Measurements from ENCODE around the gene KIF21A. TPM values are rescaled to one million over a fixed set of nuclear protein-coding genes. Genes with fewer than 3 reads are reported as not detected.

Gene KIF21A
- total and polyA plus RNA-seq, 3 experiments from 2014 or later = 18.8 to 44.6 (median 43.9) TPM

GRCh38 chr12:39287409-39287808 is 155.5 kb downstream of the KIF21A start:
- Mint-ChIP-seq H3K9me3 (no peaks in the 10 kb centered on the region), H3K36me3 (peaks cover 0 to 3% (median 1%) of the 10 kb centered on the region in 3 donors), H3K4me1 (peaks cover 0 to 5% (median 4%) of the 10 kb centered on the region in 3 donors), H3K4me3 (no peak overlapping the region), H3K27me3 (peaks cover 0 to 3% of the 10 kb centered on the region in 2 donors), H3K27ac (no peak overlapping the region)
- ChIA-PET POLR2A (no interaction called here), CTCF (interaction anchor here (2.7 kb wide), 1 partner anchor 14 kb away, joined by 12 read pairs; no protein-coding TSS in a partner anchor)
- H3K4me3 ChIP-seq (ENCODE audit: low read length) = no peak overlapping the region
- no peak for DNase-seq
- H3K27ac ChIP-seq (ENCODE audit: low read depth, low read length) = no peak overlapping the region
- H3K36me3 ChIP-seq (ENCODE audit: insufficient read depth, low read length) = no peaks in the 10 kb centered on the region
- H3K4me1 ChIP-seq (ENCODE audit: insufficient read depth, low read length) = no peaks in the 10 kb centered on the region
- no peaks in the 10 kb centered on the region for H3K9me3 ChIP-seq (ENCODE audit: low read length)
- no peaks in the 10 kb centered on the region for H3K27me3 ChIP-seq (ENCODE audit: insufficient read depth, low read length, poor library complexity, severe bottlenecking)

DNA sequence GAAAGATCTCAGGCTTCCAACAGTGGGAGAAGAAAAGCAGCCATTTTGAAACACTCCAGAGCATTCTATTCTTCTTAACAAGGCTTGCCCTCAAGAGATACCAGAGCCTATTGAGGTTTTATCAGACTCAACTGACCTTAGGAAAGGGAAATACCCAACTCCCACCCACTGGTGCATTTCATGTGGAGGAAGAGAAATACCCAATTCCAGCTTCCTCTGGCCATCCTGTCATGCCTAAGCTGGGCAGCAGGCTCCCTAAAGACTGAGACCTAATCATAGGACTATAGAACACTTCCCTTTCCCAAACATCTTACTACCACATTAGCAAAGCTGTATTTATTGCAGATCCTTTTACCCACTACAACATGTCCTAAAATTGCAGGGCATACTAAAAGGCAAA is 164.5 kb downstream of the KIF21A start:
- Mint-ChIP-seq H3K27ac (no peak overlapping the region), H3K4me1 (no peaks in the 10 kb centered on the region), H3K36me3 (peaks cover 0 to 1% (median 0%) of the 10 kb centered on the region in 3 donors), H3K27me3 (peaks cover 10 to 22% of the 10 kb centered on the region in 2 donors), H3K4me3 (no peak overlapping the region), H3K9me3 (no peaks in the 10 kb centered on the region)
- H3K36me3 ChIP-seq (ENCODE audit: insufficient read depth, low read length) = no peaks in the 10 kb centered on the region
- no peak overlapping the region for H3K27ac ChIP-seq (ENCODE audit: low read depth, low read length)
- H3K9me3 ChIP-seq (ENCODE audit: low read length) = no peaks in the 10 kb centered on the region
- DNase-seq = no peak
- POLR2A ChIA-PET = no interaction called here
- H3K27me3 ChIP-seq (ENCODE audit: insufficient read depth, low read length, poor library complexity, severe bottlenecking) = no peaks in the 10 kb centered on the region
- H3K4me1 ChIP-seq (ENCODE audit: insufficient read depth, low read length) = no peaks in the 10 kb centered on the region
- H3K4me3 ChIP-seq (ENCODE audit: low read length) = no peak overlapping the region
- CTCF ChIA-PET = no interaction called here

DNA sequence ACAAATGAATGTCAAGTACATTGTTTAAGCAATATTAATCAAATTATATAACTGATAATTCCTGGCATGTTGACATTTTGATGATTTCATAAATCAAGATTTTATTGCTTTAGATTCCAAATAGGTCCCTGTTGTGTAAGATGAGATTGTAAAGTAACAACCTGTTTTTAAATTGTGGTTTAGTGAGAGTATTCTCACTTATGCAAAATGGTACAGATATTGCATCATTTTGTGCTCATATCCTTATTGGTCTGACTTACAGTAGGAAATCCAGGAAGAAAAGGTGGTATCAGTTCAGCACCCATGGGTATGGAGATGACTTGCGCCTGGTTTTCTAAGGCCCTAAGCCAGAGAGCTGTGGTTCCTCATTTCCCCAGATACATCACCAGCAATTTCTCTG is 165.5 kb downstream of the KIF21A start:
- H3K4me1 ChIP-seq (ENCODE audit: insufficient read depth, low read length) = no peaks in the 10 kb centered on the region
- ChIA-PET CTCF (no interaction called here), POLR2A (no interaction called here)
- H3K9me3 ChIP-seq (ENCODE audit: low read length) = no peaks in the 10 kb centered on the region
- no peaks in the 10 kb centered on the region for H3K27me3 ChIP-seq (ENCODE audit: insufficient read depth, low read length, poor library complexity, severe bottlenecking)
- H3K4me3 ChIP-seq (ENCODE audit: low read length) = no peak overlapping the region
- peaks cover 0 to 1% (median 0%) of the 10 kb centered on the region in 3 donors for H3K36me3 Mint-ChIP-seq
- H3K4me3 Mint-ChIP-seq = no peak overlapping the region
- H3K27me3 Mint-ChIP-seq = peaks cover 12 to 26% of the 10 kb centered on the region in 2 donors
- no peak for DNase-seq
- H3K27ac ChIP-seq (ENCODE audit: low read depth, low read length) = no peak overlapping the region
- H3K4me1 Mint-ChIP-seq = peaks cover 0 to 2% (median 0%) of the 10 kb centered on the region in 3 donors
- no peaks in the 10 kb centered on the region for H3K9me3 Mint-ChIP-seq
- H3K36me3 ChIP-seq (ENCODE audit: insufficient read depth, low read length) = no peaks in the 10 kb centered on the region
- no peak overlapping the region for H3K27ac Mint-ChIP-seq

DNA sequence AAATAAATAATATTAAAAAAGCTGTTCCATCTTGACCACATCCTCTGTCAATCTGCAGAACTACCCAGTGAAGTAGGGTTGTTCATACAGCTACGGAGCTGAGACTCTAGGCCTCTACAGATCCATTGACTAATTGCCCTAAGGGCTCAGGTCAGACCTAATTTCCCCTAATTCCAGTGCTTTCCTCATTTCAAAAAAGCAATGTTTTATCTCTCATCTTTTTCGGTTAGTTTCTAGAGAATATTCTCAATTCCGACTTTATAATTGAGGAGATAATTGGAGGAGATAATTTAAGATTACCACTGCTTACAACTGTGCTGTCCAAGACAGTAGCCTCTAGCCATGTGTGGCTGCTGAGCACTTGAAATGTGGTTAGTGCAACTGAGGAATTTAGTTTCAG is 167.1 kb downstream of the KIF21A start:
- CTCF ChIA-PET = no interaction called here
- H3K36me3 Mint-ChIP-seq = peaks cover 0 to 1% (median 0%) of the 10 kb centered on the region in 3 donors
- H3K4me3 ChIP-seq (ENCODE audit: low read length) = no peak overlapping the region
- peaks cover 12 to 26% of the 10 kb centered on the region in 2 donors for H3K27me3 Mint-ChIP-seq
- no peaks in the 10 kb centered on the region for H3K27me3 ChIP-seq (ENCODE audit: insufficient read depth, low read length, poor library complexity, severe bottlenecking)
- no peak overlapping the region for H3K27ac ChIP-seq (ENCODE audit: low read depth, low read length)
- H3K27ac Mint-ChIP-seq = no peak overlapping the region
- H3K4me1 Mint-ChIP-seq = peaks cover 0 to 2% (median 0%) of the 10 kb centered on the region in 3 donors
- POLR2A ChIA-PET = no interaction called here
- H3K4me1 ChIP-seq (ENCODE audit: insufficient read depth, low read length) = no peaks in the 10 kb centered on the region
- no peaks in the 10 kb centered on the region for H3K9me3 ChIP-seq (ENCODE audit: low read length)
- H3K9me3 Mint-ChIP-seq = no peaks in the 10 kb centered on the region
- no peak overlapping the region for H3K4me3 Mint-ChIP-seq
- DNase-seq = no peak
- H3K36me3 ChIP-seq (ENCODE audit: insufficient read depth, low read length) = no peaks in the 10 kb centered on the region

DNA sequence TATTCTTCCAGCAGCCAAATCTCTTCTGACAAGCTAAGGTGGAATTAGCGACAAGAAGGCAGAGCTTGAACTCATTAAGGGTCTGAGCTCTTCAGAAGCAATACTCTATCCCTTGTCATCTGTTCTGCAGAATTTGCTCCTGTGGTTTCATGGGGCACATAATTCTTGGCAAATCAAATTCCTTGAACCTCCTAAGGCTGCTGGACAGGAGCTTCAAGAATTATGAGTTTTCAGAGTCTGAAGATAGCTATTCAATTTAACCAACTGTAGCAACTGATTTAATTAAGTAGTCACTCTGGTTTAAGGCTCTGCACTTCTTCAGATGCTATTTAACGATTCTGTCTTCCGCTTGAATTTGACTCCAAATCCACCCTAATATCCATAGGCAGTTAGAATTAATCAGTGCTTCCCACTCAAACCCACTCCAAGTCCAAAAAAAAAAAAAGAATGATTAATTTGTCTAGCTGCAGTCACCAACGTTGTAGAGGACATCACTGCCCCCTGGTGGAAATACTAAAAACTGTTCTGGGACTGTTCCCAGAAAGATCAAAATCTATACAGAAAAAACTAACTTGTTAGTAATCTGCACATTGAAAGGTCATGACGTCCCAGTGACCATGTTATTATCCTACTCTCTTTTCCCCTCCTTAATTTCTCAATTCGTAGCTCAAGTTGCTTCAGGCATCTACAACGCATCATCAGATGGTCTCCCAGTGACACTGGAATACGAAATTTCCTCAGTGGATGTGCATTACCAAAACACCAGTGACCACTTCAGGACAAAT is 169.9 kb downstream of the KIF21A start:
- no peaks in the 10 kb centered on the region for H3K4me1 ChIP-seq (ENCODE audit: insufficient read depth, low read length)
- no peaks in the 10 kb centered on the region for H3K9me3 ChIP-seq (ENCODE audit: low read length)
- no peaks in the 10 kb centered on the region for H3K36me3 Mint-ChIP-seq
- peak in 1 of 5 donors; percentile 10 for DNase-seq
- peaks cover 0 to 2% (median 0%) of the 10 kb centered on the region in 3 donors for H3K4me1 Mint-ChIP-seq
- peaks cover 5 to 18% of the 10 kb centered on the region in 2 donors for H3K27me3 Mint-ChIP-seq
- no peak overlapping the region for H3K27ac ChIP-seq (ENCODE audit: low read depth, low read length)
- H3K27ac Mint-ChIP-seq = no peak overlapping the region
- H3K36me3 ChIP-seq (ENCODE audit: insufficient read depth, low read length) = no peaks in the 10 kb centered on the region
- ChIA-PET CTCF (interaction anchor here (0.9 to 2.5 kb wide), 8 partner anchors 10 to 1136 kb away, joined by 3 to 12 read pairs (median 4); no protein-coding TSS in a partner anchor), POLR2A (no interaction called here)
- no peak overlapping the region for H3K4me3 Mint-ChIP-seq
- no peak overlapping the region for H3K4me3 ChIP-seq (ENCODE audit: low read length)
- no peaks in the 10 kb centered on the region for H3K9me3 Mint-ChIP-seq
- H3K27me3 ChIP-seq (ENCODE audit: insufficient read depth, low read length, poor library complexity, severe bottlenecking) = no peaks in the 10 kb centered on the region

DNA sequence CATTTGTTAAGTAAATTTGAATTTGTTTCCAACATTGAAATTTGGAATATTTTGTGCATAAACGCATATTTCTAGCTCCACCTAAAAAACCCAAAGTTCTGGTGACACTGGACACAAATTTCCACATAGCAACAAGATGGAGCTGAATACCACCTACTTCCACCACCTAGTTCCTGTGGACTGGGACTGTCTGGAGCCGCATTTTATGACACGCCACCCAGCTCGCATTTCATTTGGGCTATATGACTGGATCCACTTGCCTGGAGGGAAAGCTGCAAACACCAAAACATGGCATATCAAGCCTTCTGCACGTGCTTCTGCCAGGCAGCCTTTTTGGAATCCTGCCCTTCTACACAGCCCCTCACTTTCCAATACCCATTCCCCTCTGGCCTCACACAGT is 173.4 kb downstream of the KIF21A start:
- H3K4me1 Mint-ChIP-seq = peaks cover 0 to 2% (median 0%) of the 10 kb centered on the region in 3 donors
- H3K27me3 Mint-ChIP-seq = peaks cover 4 to 6% of the 10 kb centered on the region in 2 donors
- Histone ChIP-seq H3K9me3 (ENCODE audit: low read length) (no peaks in the 10 kb centered on the region), H3K4me3 (ENCODE audit: low read length) (no peak overlapping the region), H3K27ac (ENCODE audit: low read depth, low read length) (no peak overlapping the region), H3K27me3 (ENCODE audit: insufficient read depth, low read length, poor library complexity, severe bottlenecking) (no peaks in the 10 kb centered on the region), H3K4me1 (ENCODE audit: insufficient read depth, low read length) (no peaks in the 10 kb centered on the region), H3K36me3 (ENCODE audit: insufficient read depth, low read length) (no peaks in the 10 kb centered on the region)
- no peak overlapping the region for H3K4me3 Mint-ChIP-seq
- no peak for DNase-seq
- H3K9me3 Mint-ChIP-seq = peaks cover 0 to 2% (median 0%) of the 10 kb centered on the region in 5 donors
- no peaks in the 10 kb centered on the region for H3K36me3 Mint-ChIP-seq
- POLR2A ChIA-PET = no interaction called here
- no peak overlapping the region for H3K27ac Mint-ChIP-seq
- CTCF ChIA-PET = interaction anchor here (1.0 kb wide), 1 partner anchor 10 kb away, joined by 3 read pairs; no protein-coding TSS in a partner anchor

GRCh38 chr12:39267886-39268285 is 175.0 kb downstream of the KIF21A start:
- H3K4me1 Mint-ChIP-seq = no peaks in the 10 kb centered on the region
- peaks cover 0 to 2% (median 0%) of the 10 kb centered on the region in 5 donors for H3K9me3 Mint-ChIP-seq
- ChIA-PET CTCF (no interaction called here), POLR2A (no interaction called here)
- Histone ChIP-seq H3K36me3 (ENCODE audit: insufficient read depth, low read length) (no peaks in the 10 kb centered on the region), H3K27me3 (ENCODE audit: insufficient read depth, low read length, poor library complexity, severe bottlenecking) (no peaks in the 10 kb centered on the region), H3K4me3 (ENCODE audit: low read length) (no peak overlapping the region), H3K27ac (ENCODE audit: low read depth, low read length) (no peak overlapping the region), H3K9me3 (ENCODE audit: low read length) (no peaks in the 10 kb centered on the region), H3K4me1 (ENCODE audit: insufficient read depth, low read length) (no peaks in the 10 kb centered on the region)
- no peak overlapping the region for H3K27ac Mint-ChIP-seq
- H3K4me3 Mint-ChIP-seq = no peak overlapping the region
- no peaks in the 10 kb centered on the region for H3K36me3 Mint-ChIP-seq
- no peak for DNase-seq
- H3K27me3 Mint-ChIP-seq = no peaks in the 10 kb centered on the region

DNA sequence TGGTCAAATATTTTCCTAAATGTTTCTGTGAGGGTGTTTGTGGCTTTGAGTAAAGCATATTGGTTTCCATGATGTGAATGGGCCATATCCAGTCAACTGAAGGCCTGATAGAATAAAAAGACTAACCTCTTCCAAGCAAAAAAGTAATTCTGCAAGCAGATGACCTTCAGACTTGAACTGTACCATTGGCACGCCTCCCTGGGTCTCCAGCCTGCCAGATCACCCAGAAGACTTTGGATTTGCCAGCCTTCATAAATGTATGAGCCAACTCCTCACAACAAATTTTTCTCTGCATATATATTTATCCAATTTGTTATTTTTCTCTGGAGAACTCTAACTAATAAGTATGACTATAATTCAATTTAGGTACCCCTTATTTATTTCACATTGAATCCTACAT is 190.3 kb downstream of the KIF21A start:
- no peak overlapping the region for H3K27ac Mint-ChIP-seq
- Histone ChIP-seq H3K9me3 (ENCODE audit: low read length) (no peaks in the 10 kb centered on the region), H3K36me3 (ENCODE audit: insufficient read depth, low read length) (no peaks in the 10 kb centered on the region), H3K27me3 (ENCODE audit: insufficient read depth, low read length, poor library complexity, severe bottlenecking) (no peaks in the 10 kb centered on the region), H3K27ac (ENCODE audit: low read depth, low read length) (no peak overlapping the region), H3K4me3 (ENCODE audit: low read length) (no peak overlapping the region), H3K4me1 (ENCODE audit: insufficient read depth, low read length) (no peaks in the 10 kb centered on the region)
- peaks cover 0 to 4% (median 2%) of the 10 kb centered on the region in 5 donors for H3K9me3 Mint-ChIP-seq
- DNase-seq = no peak
- no peaks in the 10 kb centered on the region for H3K4me1 Mint-ChIP-seq
- POLR2A ChIA-PET = no interaction called here
- H3K27me3 Mint-ChIP-seq = peaks cover 4 to 23% of the 10 kb centered on the region in 2 donors
- CTCF ChIA-PET = no interaction called here
- peaks cover 0 to 2% (median 0%) of the 10 kb centered on the region in 3 donors for H3K36me3 Mint-ChIP-seq
- H3K4me3 Mint-ChIP-seq = no peak overlapping the region

All from CD8-positive, alpha-beta memory T cell (primary cell).